Immature natural killer cell (primary cell): ENCODE measurements around the gene DNAJC22. TPM values are rescaled to one million over a fixed set of nuclear protein-coding genes. Genes with fewer than 3 reads are reported as not detected.

Experiments
- DNase-seq, 3 donors: peaks; one replicate each; pipeline ENCODE4 v3.0.0; 2022; ENCODE audit warnings: mixed read lengths in 1 of 3
- H3K27ac Mint-ChIP-seq, 6 donors: one replicate each; pipeline ENCODE4 v1.8.0; 2020; ENCODE audit warnings: mixed read lengths in 6 of 6, mild to moderate bottlenecking in 5 of 6, inconsistent platforms in 4 of 6, moderate library complexity in 3 of 6
- H3K27me3 Mint-ChIP-seq, 3 donors: one replicate each; pipeline ENCODE4 v1.8.0; 2020 to 2021; ENCODE audit warnings: low read depth in 3 of 3, mild to moderate bottlenecking in 3 of 3, mixed read lengths in 3 of 3, moderate library complexity in 3 of 3, inconsistent platforms in 1 of 3
- H3K36me3 Mint-ChIP-seq, 3 donors: one replicate each; pipeline ENCODE4 v1.8.0; 2020; ENCODE audit warnings: mixed read lengths in 3 of 3, inconsistent platforms in 2 of 3, mild to moderate bottlenecking in 2 of 3
- H3K4me1 Mint-ChIP-seq, 2 donors: one replicate each; pipeline ENCODE4 v1.8.0; 2020; ENCODE audit warnings: inconsistent platforms in 2 of 2, mild to moderate bottlenecking in 2 of 2, mixed read lengths in 2 of 2, moderate library complexity in 1 of 2
- H3K4me3 Mint-ChIP-seq, 5 donors: one replicate each; pipeline ENCODE4 v1.8.0; 2020; ENCODE audit warnings: mild to moderate bottlenecking in 5 of 5, mixed read lengths in 5 of 5, inconsistent platforms in 3 of 5, moderate library complexity in 3 of 5
- H3K9me3 Mint-ChIP-seq, 6 donors: one replicate each; pipeline ENCODE4 v1.8.0; 2020; ENCODE audit warnings: mild to moderate bottlenecking in 6 of 6, mixed read lengths in 6 of 6, inconsistent platforms in 4 of 6, moderate library complexity in 3 of 6
- polyA plus RNA-seq, 3 donors: library from polyadenylated mRNA; unstranded; fragments of 300-500 nt; fragmentation: Illumina TruSeq; gene quantifications; one replicate each; pipeline ENCODE4 v1.2.3, GENCODE V29; 2021

Gene DNAJC22
- polyA plus RNA-seq, 3 donors from 2014 or later = not detected

DNA sequence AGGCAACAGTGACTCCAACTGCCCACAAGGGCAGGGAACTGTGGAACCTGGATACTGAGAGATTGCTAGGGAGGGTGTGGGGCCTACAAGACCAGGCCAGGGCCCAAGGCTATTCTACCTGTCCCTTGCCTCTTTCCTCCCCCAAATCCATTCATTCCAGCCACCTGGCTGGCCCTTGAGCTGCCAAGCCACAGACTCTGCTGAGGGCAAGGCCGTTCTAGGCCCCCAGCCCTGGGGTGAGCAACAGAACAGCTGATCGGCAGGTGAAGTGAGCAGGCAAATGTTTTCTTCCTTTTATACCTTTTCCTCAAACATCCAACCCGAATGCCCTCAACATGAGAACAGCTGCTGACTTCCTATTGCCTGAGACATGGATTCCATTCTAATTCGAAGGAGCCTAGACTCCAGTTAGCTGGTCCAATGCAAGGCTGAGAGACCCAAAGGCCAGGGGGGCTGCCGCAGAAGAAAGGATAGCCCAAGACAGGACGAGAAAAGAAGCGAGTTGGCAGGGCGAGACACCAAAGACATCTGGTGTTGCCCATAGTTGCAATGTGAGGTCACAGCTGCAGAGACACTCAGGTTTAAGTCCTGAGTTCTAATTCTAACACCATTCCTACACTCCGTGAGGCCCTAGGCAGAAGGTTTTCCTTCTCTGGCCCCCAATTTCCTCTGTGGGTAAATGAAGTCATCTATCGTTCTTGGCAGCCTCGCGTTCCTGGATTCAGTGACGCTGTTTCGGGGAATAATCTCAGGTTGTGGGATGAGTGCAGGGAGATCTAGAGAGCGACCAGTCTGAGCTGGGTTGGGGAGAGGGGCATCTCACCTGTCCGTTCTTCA, 11.4 kb upstream of the DNAJC22 start:
- Mint-ChIP-seq H3K36me3 (peaks cover 0 to 3% (median 0%) of the 10 kb centered on the region in 3 donors), H3K27ac (no peak overlapping the region), H3K27me3 (peaks cover 20 to 42% (median 27%) of the 10 kb centered on the region in 3 donors), H3K4me3 (peak overlapping the region in 3 of 5 donors; percentile 17 to 66 (median 27)), H3K4me1 (peaks cover 20 to 21% of the 10 kb centered on the region in 2 donors), H3K9me3 (no peaks in the 10 kb centered on the region)
- DNase-seq = no peak

DNA sequence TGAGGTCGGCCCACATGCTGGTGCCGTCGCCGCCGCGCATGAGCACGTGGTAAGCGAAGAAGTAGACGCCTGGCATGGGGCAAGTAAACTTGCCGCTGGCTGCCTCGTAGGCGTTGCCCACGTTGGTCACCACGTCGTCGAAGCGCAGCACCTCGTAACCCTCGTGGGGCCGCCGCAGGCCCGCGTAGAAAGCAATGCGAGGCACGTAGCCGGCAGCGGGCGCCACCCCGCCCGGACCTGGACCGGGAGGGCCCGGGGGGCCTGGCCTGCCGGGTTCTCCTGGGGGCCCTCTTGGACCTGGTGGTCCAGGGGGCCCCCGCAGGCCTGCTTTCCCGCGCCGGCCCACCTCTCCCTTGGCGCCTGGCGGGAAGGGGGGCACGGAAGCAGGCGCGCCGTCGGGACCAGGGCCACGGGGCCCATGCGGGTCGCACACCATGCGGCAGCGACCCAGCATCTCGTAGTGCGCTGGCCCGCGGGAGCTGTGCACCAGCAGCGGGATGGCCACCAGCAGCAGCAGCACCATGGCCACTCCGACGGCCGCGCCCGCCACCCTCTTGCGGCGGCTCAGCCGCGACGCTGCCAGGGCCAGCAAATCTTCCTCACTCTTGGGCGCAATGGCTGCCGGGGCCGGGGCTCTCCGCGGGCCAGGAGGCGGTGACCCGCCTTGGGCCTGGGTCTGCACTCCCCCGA, 10.6 kb upstream of the DNAJC22 start:
- peak overlapping the region in 1 of 5 donors; percentile 66 for H3K4me3 Mint-ChIP-seq
- H3K27me3 Mint-ChIP-seq = peaks cover 24 to 43% (median 29%) of the 10 kb centered on the region in 3 donors
- H3K36me3 Mint-ChIP-seq = peaks cover 0 to 3% (median 0%) of the 10 kb centered on the region in 3 donors
- DNase-seq = no peak
- H3K27ac Mint-ChIP-seq = no peak overlapping the region
- H3K4me1 Mint-ChIP-seq = peaks cover 20 to 21% of the 10 kb centered on the region in 2 donors
- H3K9me3 Mint-ChIP-seq = no peaks in the 10 kb centered on the region

DNA sequence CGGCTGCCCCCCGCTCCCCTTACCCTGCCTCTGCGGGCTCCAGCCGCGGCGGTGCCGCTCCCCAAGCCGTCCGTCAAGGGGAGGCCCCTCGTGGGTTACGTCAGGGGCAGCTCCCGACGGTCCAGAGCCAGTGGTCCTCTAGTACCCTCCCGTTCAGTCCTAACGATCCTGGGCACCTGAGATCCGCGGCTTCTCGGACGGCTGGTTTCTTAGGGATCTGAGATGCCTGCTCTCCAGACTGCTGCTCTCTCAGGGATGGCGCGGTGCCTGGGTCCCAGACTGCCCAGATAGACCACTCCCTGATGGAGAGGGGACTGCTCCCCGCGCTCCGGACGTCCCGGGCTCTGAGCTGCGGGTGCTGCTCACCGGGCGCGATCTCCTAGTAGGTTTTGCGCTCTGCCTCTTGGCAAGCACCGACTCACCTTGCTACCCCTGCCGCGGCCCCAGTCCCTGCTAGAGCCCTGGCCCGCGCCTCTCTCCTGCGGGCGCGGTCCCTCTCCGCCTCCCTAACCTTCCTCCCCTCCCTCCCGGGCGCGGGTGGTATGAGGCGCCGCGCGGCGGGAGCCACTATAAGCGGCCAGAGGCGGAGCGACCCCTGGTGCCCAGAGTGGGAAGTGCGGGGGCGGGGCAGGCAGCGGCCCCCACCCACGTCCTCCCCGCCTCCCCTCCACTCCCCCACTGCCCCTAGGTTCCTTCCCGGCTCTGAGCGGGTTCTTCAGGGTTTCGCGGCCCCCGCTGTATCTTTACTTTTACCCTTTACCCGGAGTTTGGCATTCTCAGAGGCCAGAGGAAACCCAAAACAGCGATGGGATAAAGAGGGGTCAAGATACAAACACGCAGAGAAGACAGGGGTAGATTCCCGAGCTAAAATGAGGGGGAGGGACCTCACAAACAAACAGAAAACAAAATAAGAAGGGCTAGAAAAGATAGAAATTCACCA, 9.8 kb upstream of the DNAJC22 start, which contains the start of gene C1QL4:
TSS of gene C1QL4 (minus strand) at position 544 of the 940 bp plus-strand sequence. CDS start 711 bp downstream, outside the sequence.
- peak; percentile 81 to 86 (median 84) for DNase-seq
- H3K4me3 Mint-ChIP-seq = peak within 1 kb of the TSS; percentile 42 to 77 (median 68)
- H3K27me3 Mint-ChIP-seq = peaks cover 24 to 45% (median 26%) of the 10 kb centered on the region in 3 donors
- no peaks in the 10 kb centered on the region for H3K9me3 Mint-ChIP-seq
- peaks cover 20 to 21% of the 10 kb centered on the region in 2 donors for H3K4me1 Mint-ChIP-seq
- no peaks in the 10 kb centered on the region for H3K36me3 Mint-ChIP-seq
- H3K27ac Mint-ChIP-seq = peak within 1 kb of the TSS in 1 of 6 donors; percentile 33

DNA sequence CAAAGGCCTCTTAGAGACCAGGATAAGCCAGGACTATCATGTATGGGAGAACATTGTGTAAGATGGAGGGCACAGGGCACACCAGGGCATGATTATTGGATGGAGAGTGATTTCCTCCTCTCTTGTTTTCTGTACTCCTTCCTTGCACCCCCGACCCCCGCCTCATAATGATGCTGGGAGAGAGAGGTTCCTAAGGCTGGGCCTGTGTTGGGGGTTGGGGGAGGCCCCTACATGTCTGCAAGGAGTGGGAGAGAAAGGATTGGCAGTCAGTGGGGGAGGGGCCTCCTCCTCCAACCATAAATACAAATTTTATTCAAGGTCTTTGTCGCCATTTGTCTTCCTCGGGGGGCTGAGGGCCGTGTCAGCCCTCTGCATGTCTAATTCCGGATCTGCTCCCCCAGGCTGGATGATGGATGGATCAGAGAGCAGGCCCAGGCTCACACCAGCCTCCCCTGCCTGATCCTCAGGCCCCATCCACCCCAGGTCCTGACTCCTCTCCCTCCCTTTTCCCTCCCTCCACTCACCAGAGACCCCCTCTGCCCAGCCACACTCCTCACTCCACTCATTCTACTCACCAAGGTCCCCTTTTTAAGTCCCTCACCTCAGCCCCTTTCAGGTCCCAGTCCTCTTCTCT, 7.7 kb upstream of the DNAJC22 start:
- no peak for DNase-seq
- Mint-ChIP-seq H3K36me3 (no peaks in the 10 kb centered on the region), H3K9me3 (no peaks in the 10 kb centered on the region), H3K4me1 (peaks cover 28 to 32% of the 10 kb centered on the region in 2 donors), H3K27me3 (peaks cover 23 to 38% (median 35%) of the 10 kb centered on the region in 3 donors), H3K27ac (no peak overlapping the region), H3K4me3 (no peak overlapping the region)

DNA sequence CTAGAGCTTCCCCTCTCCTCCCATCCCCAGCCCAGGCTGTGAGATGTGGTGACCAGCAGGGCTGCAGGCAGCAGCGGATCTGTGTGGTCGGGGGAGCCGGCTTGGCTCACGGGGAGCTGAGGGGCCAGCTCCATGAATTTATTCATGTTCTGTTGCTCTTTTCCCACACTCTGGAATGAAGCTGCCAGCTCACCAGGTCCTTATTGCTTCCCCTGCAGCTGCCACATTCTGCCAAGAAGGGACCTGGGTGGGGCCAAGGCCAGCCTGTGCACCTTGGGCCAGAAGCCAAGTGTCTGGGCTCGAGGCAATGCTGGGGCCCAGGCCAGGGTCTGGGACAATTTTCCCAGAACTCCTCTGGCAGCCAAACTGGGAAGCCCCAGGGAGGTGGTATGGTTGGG, 7.2 kb upstream of the DNAJC22 start:
- H3K4me3 Mint-ChIP-seq = no peak overlapping the region
- H3K27ac Mint-ChIP-seq = no peak overlapping the region
- no peak for DNase-seq
- H3K36me3 Mint-ChIP-seq = no peaks in the 10 kb centered on the region
- no peaks in the 10 kb centered on the region for H3K9me3 Mint-ChIP-seq
- H3K4me1 Mint-ChIP-seq = peaks cover 28 to 35% of the 10 kb centered on the region in 2 donors
- peaks cover 27 to 36% (median 36%) of the 10 kb centered on the region in 3 donors for H3K27me3 Mint-ChIP-seq

DNA sequence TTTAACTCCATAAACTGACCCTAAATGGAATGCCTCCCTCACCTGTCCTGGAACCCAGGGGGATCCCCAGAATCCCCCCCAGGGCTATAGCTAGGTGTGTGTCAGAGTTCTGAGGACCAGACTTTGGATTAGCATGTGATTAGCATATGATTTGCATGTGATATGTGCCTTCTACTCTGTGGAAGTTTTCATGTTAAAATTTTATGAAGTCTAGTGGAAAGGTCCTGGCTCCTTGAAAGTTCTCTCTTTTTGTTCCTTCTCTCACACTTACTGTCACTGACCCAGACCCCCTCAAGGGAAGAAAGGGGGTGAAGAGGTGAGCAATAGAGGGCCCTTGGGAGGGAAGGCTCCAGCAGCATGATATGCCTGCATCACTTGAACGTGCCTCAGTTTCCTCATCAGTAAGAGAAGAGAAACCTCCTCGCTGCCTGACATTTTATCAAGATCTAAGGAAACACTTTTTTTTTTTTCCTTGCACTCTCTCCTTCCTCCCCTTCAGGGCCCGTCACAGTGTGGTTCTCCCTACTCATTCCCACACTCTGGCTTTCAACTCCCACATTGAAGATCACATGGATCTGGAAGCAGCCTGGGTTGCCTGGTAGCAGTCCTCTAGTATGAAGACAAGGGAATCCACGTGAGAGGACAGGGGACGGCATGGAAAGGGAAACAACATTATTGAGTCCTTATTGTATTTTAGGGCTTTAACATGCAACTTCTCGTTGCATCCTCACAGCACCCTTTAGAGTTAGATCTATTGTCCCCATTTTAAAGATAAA, 6.4 kb upstream of the DNAJC22 start:
- Mint-ChIP-seq H3K27ac (no peak overlapping the region), H3K27me3 (peaks cover 27 to 34% (median 32%) of the 10 kb centered on the region in 3 donors), H3K36me3 (no peaks in the 10 kb centered on the region), H3K4me3 (peak overlapping the region in 3 of 5 donors; percentile 2 to 61 (median 60)), H3K4me1 (peaks cover 27 to 34% of the 10 kb centered on the region in 2 donors), H3K9me3 (no peaks in the 10 kb centered on the region)
- DNase-seq = no peak

DNA sequence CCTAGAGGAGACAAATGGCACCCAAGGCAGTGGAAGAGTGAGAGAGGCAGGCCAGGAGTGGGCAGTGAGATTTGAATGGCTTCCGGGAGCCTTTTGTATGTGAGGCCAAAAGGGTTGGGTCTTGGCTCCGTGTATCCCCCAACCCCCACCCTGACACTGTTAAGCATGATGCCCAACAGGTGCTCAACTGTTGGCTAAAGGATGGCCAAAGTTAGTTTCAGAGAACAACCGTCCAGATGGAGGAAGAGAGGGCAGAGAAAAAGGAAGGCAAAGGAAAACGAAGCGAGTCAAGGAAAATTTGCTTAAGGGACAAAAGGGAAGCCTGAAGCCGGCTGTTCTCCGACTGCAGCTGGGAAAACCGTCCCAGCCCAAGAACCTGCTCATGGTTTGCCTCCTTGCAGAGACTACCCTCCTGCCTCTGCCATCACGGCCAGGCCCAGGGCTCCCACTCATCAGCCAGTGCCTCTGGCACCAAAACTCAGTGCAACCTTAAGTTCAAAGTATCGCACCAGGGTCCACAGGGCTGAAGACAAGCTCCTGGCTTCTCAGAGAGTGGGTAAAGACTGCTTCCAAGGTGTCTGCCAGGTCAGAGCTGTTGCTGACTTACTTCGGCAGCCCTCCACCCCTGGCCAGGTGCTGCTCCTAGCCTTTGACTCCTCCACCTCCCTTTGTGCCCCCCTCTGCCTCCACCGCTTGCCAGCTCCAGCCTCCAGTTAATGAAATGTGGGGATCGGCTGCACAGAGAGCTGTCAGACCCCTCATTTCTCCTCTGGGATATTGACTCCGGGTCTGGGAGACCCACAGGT, 5.5 kb upstream of the DNAJC22 start:
- Mint-ChIP-seq H3K27me3 (peaks cover 27 to 34% (median 33%) of the 10 kb centered on the region in 3 donors), H3K4me1 (peaks cover 27 to 36% of the 10 kb centered on the region in 2 donors), H3K27ac (peak overlapping the region in 1 of 6 donors; percentile 40), H3K36me3 (no peaks in the 10 kb centered on the region), H3K9me3 (no peaks in the 10 kb centered on the region), H3K4me3 (peak overlapping the region in 4 of 5 donors; percentile 2 to 61 (median 54))
- no peak for DNase-seq

DNA sequence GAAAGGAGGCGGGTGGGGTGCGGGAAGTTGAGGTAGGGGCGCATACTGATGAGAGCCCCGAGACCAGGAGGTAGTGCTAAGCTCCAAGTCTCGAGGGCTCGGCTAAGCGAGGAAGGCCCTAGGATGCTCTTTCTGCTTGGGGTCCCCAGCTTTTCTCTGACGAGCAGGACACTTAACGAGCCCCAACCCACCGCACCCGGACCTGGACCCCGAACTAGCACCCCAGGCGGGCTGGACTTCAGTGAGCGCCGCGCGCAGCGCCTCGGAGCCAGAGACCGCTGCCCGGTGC, 5.0 kb upstream of the DNAJC22 start:
- peaks cover 32 to 40% of the 10 kb centered on the region in 2 donors for H3K4me1 Mint-ChIP-seq

DNA sequence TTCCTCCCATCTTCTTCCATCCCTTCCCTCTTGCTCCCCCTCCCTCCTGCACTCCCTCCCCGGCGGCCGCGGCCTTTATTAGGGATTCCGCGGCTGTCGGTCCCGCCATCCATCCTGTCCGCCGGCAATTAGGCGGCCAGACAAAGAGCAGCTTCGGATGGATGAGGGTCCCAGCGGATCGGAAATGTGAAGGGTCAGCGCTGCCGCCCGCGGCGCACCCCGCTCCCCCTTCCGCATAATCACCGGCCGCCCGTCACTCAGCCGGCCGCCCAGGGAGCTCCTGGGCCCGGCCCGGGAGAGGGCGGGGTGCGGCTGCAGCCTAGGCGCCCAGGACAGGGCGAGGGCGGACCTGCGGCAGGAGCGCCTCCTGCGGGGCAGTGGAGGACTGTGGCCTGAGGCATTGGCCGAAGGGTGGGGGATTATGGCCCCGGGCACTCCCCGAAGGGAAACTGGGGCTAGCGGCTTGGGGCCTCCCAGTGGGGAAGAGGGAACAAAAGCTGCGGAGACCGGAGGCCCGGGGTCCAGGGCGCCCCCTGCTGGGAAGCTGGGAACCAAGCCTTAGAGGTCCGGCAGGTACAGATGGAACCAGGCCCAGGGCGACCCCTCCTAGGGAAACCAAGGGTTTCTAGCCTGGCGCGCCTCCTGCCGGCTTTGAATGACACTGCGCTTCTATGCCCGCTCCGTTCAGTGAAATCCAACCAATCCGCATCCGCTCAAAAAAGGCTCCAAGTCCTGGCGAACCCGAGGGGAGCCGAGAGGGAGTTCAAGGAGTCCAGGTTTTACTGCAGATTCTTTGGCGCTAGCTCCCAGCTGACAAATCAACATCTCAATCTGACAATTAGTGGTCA, 4.4 kb upstream of the DNAJC22 start:
- Mint-ChIP-seq H3K27me3 (peaks cover 28 to 39% (median 38%) of the 10 kb centered on the region in 3 donors), H3K27ac (no peak overlapping the region), H3K4me1 (peaks cover 34 to 41% of the 10 kb centered on the region in 2 donors), H3K4me3 (peak overlapping the region; percentile 63 to 76 (median 70)), H3K36me3 (no peaks in the 10 kb centered on the region), H3K9me3 (no peaks in the 10 kb centered on the region)
- DNase-seq = peak; percentile 64 to 72 (median 66)

More for the DNA sequence above, 5.0 kb upstream of the DNAJC22 start:
- Mint-ChIP-seq H3K9me3 (no peaks in the 10 kb centered on the region), H3K36me3 (no peaks in the 10 kb centered on the region), H3K27me3 (peaks cover 30 to 38% (median 36%) of the 10 kb centered on the region in 3 donors), H3K27ac (no peak overlapping the region), H3K4me3 (peak overlapping the region in 2 of 5 donors; percentile 51 to 55)
- no peak for DNase-seq

DNA sequence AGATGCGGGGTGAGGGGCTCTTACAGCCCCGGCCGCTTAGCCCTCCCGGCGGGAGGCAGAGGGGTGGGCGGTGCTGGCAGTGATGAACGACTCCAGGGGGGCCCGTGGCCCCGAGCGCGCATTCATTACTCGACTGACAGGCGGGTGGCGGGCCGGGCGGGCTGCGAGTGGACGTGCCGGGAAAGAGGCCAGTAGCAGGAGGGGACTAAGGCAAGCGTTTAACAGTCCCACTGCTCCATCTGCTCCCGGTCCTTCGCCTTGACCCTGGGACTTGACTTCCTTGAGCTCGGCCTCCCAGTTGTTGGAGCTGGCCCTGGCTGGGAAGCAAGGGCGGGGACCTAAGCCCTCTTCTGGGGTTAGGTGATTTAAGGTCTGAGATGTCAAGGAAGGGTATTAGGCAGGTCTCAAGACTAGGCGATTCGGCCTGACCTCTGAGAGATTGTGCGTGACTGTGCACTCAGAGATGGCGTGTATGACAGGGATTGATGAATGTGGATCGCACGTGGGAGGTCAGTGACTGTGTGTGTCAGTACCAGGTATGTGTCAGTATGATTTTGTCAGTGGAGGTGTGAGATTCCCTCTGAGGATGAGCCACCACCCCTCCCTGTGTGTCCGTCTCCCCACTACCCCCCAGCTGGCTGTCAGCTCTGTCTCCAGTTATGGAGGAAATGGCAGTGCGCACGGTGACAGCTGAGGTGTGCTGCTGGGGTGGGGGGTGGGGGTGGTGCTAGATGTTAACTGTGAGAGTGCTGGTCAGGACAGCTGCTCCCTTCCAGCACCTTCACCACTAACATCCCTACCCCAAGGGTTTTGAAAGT, 3.6 kb upstream of the DNAJC22 start:
- Mint-ChIP-seq H3K36me3 (no peaks in the 10 kb centered on the region), H3K27me3 (peaks cover 25 to 35% (median 35%) of the 10 kb centered on the region in 3 donors), H3K4me1 (peaks cover 31 to 40% of the 10 kb centered on the region in 2 donors), H3K4me3 (peak overlapping the region; percentile 63 to 76 (median 70)), H3K9me3 (no peaks in the 10 kb centered on the region), H3K27ac (peak overlapping the region in 1 of 6 donors; percentile 60)
- peak in 1 of 3 donors; percentile 16 for DNase-seq
